Measurements from ENCODE around the gene NDUFAF2. TPM values are rescaled to one million over a fixed set of nuclear protein-coding genes. Genes with fewer than 3 reads are reported as not detected.

Gene NDUFAF2
- total RNA-seq, 1 experiment from 2014 or later: 120 TPM

GRCh38 chr5:61076626-61077025 is 131.6 kb downstream of the NDUFAF2 start:
- Mint-ChIP-seq H3K27ac (ENCODE audit: low read depth, unreplicated experiment) (no peak overlapping the region), H3K27me3 (ENCODE audit: insufficient read depth, unreplicated experiment) (no peaks in the 10 kb centered on the region), H3K4me1 (ENCODE audit: insufficient read depth, unreplicated experiment) (no peaks in the 10 kb centered on the region), H3K4me3 (ENCODE audit: unreplicated experiment) (no peak overlapping the region), H3K36me3 (ENCODE audit: insufficient read depth, unreplicated experiment) (peaks cover 1% of the 10 kb centered on the region), H3K9me3 (ENCODE audit: unreplicated experiment) (no peaks in the 10 kb centered on the region)
- intact Hi-C loops (cut with micrococcal nuclease): no loop called here
- ChIA-PET POLR2A (interaction anchor here (0.6 kb wide), 1 partner anchor 1332 kb away, joined by 3 read pairs; no protein-coding TSS in a partner anchor), CTCF (interaction anchor here (1.1 kb wide), 1 partner anchor 21 kb away, joined by 3 read pairs; no protein-coding TSS in a partner anchor)
- no peak for DNase-seq (ENCODE audit: unreplicated experiment)
- TF ChIP-seq, protein P1, sequence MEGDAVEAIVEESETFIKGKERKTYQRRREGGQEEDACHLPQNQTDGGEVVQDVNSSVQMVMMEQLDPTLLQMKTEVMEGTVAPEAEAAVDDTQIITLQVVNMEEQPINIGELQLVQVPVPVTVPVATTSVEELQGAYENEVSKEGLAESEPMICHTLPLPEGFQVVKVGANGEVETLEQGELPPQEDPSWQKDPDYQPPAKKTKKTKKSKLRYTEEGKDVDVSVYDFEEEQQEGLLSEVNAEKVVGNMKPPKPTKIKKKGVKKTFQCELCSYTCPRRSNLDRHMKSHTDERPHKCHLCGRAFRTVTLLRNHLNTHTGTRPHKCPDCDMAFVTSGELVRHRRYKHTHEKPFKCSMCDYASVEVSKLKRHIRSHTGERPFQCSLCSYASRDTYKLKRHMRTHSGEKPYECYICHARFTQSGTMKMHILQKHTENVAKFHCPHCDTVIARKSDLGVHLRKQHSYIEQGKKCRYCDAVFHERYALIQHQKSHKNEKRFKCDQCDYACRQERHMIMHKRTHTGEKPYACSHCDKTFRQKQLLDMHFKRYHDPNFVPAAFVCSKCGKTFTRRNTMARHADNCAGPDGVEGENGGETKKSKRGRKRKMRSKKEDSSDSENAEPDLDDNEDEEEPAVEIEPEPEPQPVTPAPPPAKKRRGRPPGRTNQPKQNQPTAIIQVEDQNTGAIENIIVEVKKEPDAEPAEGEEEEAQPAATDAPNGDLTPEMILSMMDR (IDR thresholded peaks at IDR 0.05; ENCODE audit: unreplicated experiment): no peak
- no TSS peak for BruUV-seq (replicated peaks)

DNA sequence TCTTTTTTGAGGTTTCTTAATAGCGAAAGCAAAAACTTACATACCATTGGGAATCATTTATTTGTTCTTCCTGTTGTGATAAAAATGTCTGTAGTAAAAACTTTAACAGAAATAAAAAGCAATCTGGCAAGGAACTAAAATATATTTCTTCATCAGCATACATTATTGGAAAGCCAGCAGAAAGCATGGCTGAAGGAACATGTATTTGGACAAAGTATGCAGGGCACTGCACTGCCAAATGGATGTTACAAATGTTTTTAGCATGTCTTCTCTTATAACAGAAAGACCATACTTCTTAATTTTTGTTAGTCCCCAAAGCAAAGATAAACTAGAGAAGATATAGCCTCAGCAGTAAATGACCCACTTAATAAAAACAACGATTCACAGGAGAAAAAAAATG is 136.7 kb downstream of the NDUFAF2 start:
- DNase-seq (ENCODE audit: unreplicated experiment): no peak
- Mint-ChIP-seq H3K4me3 (ENCODE audit: unreplicated experiment) (no peak overlapping the region), H3K4me1 (ENCODE audit: insufficient read depth, unreplicated experiment) (no peaks in the 10 kb centered on the region), H3K27ac (ENCODE audit: low read depth, unreplicated experiment) (no peak overlapping the region), H3K36me3 (ENCODE audit: insufficient read depth, unreplicated experiment) (peaks cover 6% of the 10 kb centered on the region), H3K9me3 (ENCODE audit: unreplicated experiment) (no peaks in the 10 kb centered on the region), H3K27me3 (ENCODE audit: insufficient read depth, unreplicated experiment) (no peaks in the 10 kb centered on the region)
- ChIA-PET CTCF (no interaction called here), POLR2A (no interaction called here)
- intact Hi-C loops (cut with micrococcal nuclease): no loop called here
- no TSS peak for BruUV-seq (replicated peaks)
- TF ChIP-seq, protein P1 (IDR thresholded peaks at IDR 0.05; ENCODE audit: unreplicated experiment): no peak

DNA sequence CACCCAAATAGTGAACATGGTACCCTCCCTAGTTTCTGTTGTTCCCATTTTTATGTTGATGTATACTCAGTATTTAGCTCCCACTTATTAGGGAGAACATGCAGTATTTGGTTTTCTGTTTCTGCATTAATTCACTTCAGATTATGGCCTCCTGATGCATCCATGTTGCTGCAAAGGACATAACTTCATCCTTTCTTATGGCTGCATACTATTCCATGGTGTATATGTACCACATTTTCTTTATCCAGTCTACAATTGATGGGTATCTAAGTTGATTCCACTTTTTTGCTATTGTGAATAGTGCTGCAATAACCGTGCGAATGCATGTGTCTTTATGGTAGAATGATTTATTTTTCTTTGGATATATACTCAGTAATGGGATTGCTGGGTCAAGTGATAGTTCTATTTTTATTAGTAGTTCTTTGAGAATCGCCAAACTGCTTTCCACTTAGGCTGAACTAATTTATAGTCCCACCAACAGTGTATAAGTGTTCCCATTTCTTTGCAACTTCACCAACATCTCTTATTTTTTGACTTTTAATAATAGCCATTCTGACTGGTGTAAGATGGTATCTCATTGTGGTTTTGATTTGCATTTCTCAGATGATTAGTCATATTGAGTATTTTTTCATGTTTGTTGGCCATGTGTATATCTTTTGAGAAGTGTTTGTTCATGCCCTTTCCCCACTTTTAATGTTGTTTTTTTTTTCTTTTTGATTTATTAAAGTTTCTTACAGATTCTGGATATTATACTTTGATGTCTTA is 137.7 kb downstream of the NDUFAF2 start:
- DNase-seq (ENCODE audit: unreplicated experiment): no peak
- Mint-ChIP-seq H3K4me3 (ENCODE audit: unreplicated experiment) (no peak overlapping the region), H3K27ac (ENCODE audit: low read depth, unreplicated experiment) (no peak overlapping the region), H3K27me3 (ENCODE audit: insufficient read depth, unreplicated experiment) (no peaks in the 10 kb centered on the region), H3K4me1 (ENCODE audit: insufficient read depth, unreplicated experiment) (no peaks in the 10 kb centered on the region), H3K36me3 (ENCODE audit: insufficient read depth, unreplicated experiment) (peaks cover 6% of the 10 kb centered on the region), H3K9me3 (ENCODE audit: unreplicated experiment) (no peaks in the 10 kb centered on the region)
- intact Hi-C loops (cut with micrococcal nuclease): no loop called here
- ChIA-PET CTCF (no interaction called here), POLR2A (no interaction called here)
- BruUV-seq (replicated peaks): no TSS peak
- TF ChIP-seq, protein P1 (IDR thresholded peaks at IDR 0.05; ENCODE audit: unreplicated experiment): no peak

DNA sequence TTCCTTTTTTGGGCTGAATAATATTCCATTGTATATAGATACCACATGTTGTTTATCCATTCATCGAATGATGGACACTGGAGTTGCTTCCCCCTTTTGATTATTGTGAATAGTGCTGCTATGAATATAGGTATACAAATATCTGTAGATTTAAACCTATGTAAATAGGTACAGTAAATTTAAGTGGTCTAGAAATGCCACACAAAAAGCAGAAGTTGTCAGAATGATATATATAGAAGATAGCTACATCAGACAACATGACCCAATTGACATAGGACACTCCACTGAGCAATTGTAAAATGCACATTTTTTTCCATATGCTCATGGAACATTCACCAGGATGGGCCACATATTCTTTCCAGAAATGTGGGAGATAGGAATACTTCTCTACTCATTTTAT is 139.7 kb downstream of the NDUFAF2 start:
- POLR2A ChIA-PET: no interaction called here
- Mint-ChIP-seq H3K27me3 (ENCODE audit: insufficient read depth, unreplicated experiment) (no peaks in the 10 kb centered on the region), H3K4me3 (ENCODE audit: unreplicated experiment) (no peak overlapping the region), H3K9me3 (ENCODE audit: unreplicated experiment) (no peaks in the 10 kb centered on the region), H3K36me3 (ENCODE audit: insufficient read depth, unreplicated experiment) (peaks cover 6% of the 10 kb centered on the region), H3K4me1 (ENCODE audit: insufficient read depth, unreplicated experiment) (no peaks in the 10 kb centered on the region), H3K27ac (ENCODE audit: low read depth, unreplicated experiment) (no peak overlapping the region)
- intact Hi-C loops (cut with micrococcal nuclease): no loop called here
- BruUV-seq (replicated peaks): no TSS peak
- CTCF ChIA-PET: no interaction called here
- TF ChIP-seq, protein P1 (IDR thresholded peaks at IDR 0.05; ENCODE audit: unreplicated experiment): no peak
- no peak for DNase-seq (ENCODE audit: unreplicated experiment)
